HCT116 (cell line): ENCODE data around the gene PDE7B. TPM values are rescaled to one million over a fixed set of nuclear protein-coding genes. Genes with fewer than 3 reads are reported as not detected.

Experiments
- ATAC-seq: fragments of 200-7000 bp; cut with Tn5 transposase; 2 replicates; pipeline ENCODE4 v1.9.1; 2020; ENCODE audit warnings: mild to moderate bottlenecking, moderate library complexity
- BruUV-seq: library from RNA; stranded (reverse); fragments of 400-500 nt; replicated peaks from 2 replicates; lab custom pipeline; 2021; lab: Mats Ljungman, UMichigan
- CTCF ChIA-PET: fragments of 300-600 bp; sonication (Branson Sonifier 250); formaldehyde crosslinking; loops from one replicate; lab custom pipeline; 2021; ENCODE audit warnings: antibody characterized with exemption; lab: Charles Lee
- POLR2A ChIA-PET: fragments of 300-600, 350-600 bp; sonication (Branson Sonifier 250); formaldehyde crosslinking; loops from one replicate; lab custom pipeline; 2021; ENCODE audit warnings: antibody characterized with exemption; lab: Charles Lee
- RAD21 ChIA-PET, 2 experiments: fragments of 300-600 bp; sonication (Branson Sonifier 250); formaldehyde crosslinking; loops; one replicate each; lab custom pipeline; 2023; ENCODE audit warnings: low total read pairs in 2 of 2; ENCODE audit not compliant: uncharacterized antibody in 2 of 2, unreplicated experiment in 2 of 2, low non-redundant PET in 1 of 2; lab: Charles Lee
- DNase-seq: peaks from one replicate; pipeline ENCODE4 v3.0.0-alpha.2; 2010; ENCODE audit warnings: low read depth, low spot score
- H2AFZ ChIP-seq: fragments of 200-600 bp; shearing (Covaris generic), sonication (generic); 2 replicates; pipeline ENCODE4 v1.6.1; 2017; ENCODE audit warnings: low read depth, mixed run types, mixed read lengths, antibody characterized with exemption, low read length; ENCODE audit not compliant: poor library complexity, severe bottlenecking
- H3K27ac ChIP-seq: 2 replicates; pipeline ENCODE4 v1.5.1; 2012; ENCODE audit warnings: low read depth, low read length
- H3K27me3 ChIP-seq: fragments of 200-600 bp; sonication (generic); 2 replicates; pipeline ENCODE4 v1.6.1; 2016; ENCODE audit warnings: mixed run types, low read length, mixed read lengths; ENCODE audit not compliant: insufficient read depth
- H3K36me3 ChIP-seq, 2 experiments: fragments of 200-500 bp in 1 of 2; fragments of 200-600 bp in 1 of 2; sonication (Bioruptor generic) in 1 of 2; sonication (generic) in 1 of 2; 2 replicates each; pipeline versions ENCODE4 v1.5.1 to v1.6.1; 2014 to 2016; ENCODE audit warnings: low read length in 2 of 2, inconsistent platforms in 1 of 2, mixed read lengths in 1 of 2, mixed run types in 1 of 2; ENCODE audit not compliant: insufficient read depth in 2 of 2, control insufficient read depth in 1 of 2
- H3K4me1 ChIP-seq, 2 experiments: fragments of 200-600 bp in 1 of 2; sonication (generic) in 1 of 2; 2 replicates each; pipeline versions ENCODE4 v1.5.1 to v1.6.1; 2012 to 2017; ENCODE audit warnings: low read length in 2 of 2, inconsistent platforms in 1 of 2, mild to moderate bottlenecking in 1 of 2, mixed read lengths in 1 of 2, mixed run types in 1 of 2, moderate library complexity in 1 of 2; ENCODE audit not compliant: insufficient read depth in 2 of 2, control insufficient read depth in 1 of 2
- H3K4me2 ChIP-seq: fragments of 200-600 bp; sonication (generic); 2 replicates; pipeline ENCODE4 v1.6.1; 2017; ENCODE audit warnings: mixed run types, low read length, mixed read lengths
- H3K4me3 ChIP-seq, 2 experiments: fragments of 200-600 bp in 1 of 2; sonication (generic) in 1 of 2; replicated peaks in 1 of 2; 2 replicates each; pipeline ENCODE4 v1.5.1; 2011 to 2016; ENCODE audit warnings: low read length in 2 of 2, control low read depth in 1 of 2, low read depth in 1 of 2, mild to moderate bottlenecking in 1 of 2, mixed read lengths in 1 of 2, mixed run types in 1 of 2
- H3K79me2 ChIP-seq: fragments of 200-600 bp; sonication (generic); 2 replicates; pipeline ENCODE4 v1.6.1; 2017; ENCODE audit warnings: mild to moderate bottlenecking, mixed run types, low read length, moderate library complexity, mixed read lengths; ENCODE audit not compliant: insufficient read depth
- H3K9ac ChIP-seq: fragments of 200-600 bp; sonication (generic); 2 replicates; pipeline ENCODE4 v1.6.1; 2016; ENCODE audit warnings: low read length, mixed read lengths
- H3K9me2 ChIP-seq: fragments of 200-600 bp; sonication (generic), shearing (Covaris generic); 2 replicates; pipeline ENCODE4 v1.6.1; 2017; ENCODE audit warnings: mixed run types, mild to moderate bottlenecking, moderate library complexity; ENCODE audit not compliant: insufficient read depth
- H3K9me3 ChIP-seq, 2 experiments: fragments of 200-500 bp in 1 of 2; fragments of 200-600 bp in 1 of 2; sonication (Bioruptor generic) in 1 of 2; sonication (generic) in 1 of 2; 2 replicates each; pipeline ENCODE4 v1.6.1; 2014 to 2017; ENCODE audit warnings: low read length in 2 of 2, mixed read lengths in 2 of 2, inconsistent platforms in 1 of 2, low read depth in 1 of 2, mild to moderate bottlenecking in 1 of 2, mixed run types in 1 of 2, moderate library complexity in 1 of 2; ENCODE audit not compliant: control insufficient read depth in 1 of 2, insufficient read depth in 1 of 2
- H4K20me1 ChIP-seq: fragments of 200-600 bp; sonication (generic), shearing (Covaris generic); 2 replicates; pipeline ENCODE4 v1.6.1; 2017; ENCODE audit warnings: mixed run types, mild to moderate bottlenecking, moderate library complexity; ENCODE audit not compliant: insufficient read depth
- CBX3 ChIP-seq: IDR thresholded peaks from 2 replicates; pipeline ENCODE4 v1.6.1; 2012; ENCODE audit warnings: low read depth
- CEBPB ChIP-seq: IDR thresholded peaks from 2 replicates; pipeline ENCODE4 v1.6.1; 2012; ENCODE audit warnings: low read depth
- EGR1 ChIP-seq: IDR thresholded peaks from 2 replicates; pipeline ENCODE4 v1.6.1; 2012; ENCODE audit warnings: low read depth
- ELF1 ChIP-seq: IDR thresholded peaks from 2 replicates; pipeline ENCODE4 v1.6.1; 2012; ENCODE audit warnings: low read depth, borderline replicate concordance
- EZH2phosphoT487 ChIP-seq: fragments of 200-600 bp; IDR thresholded peaks from 2 replicates; pipeline ENCODE4 v1.6.1; 2018; ENCODE audit warnings: antibody characterized with exemption, borderline replicate concordance
- FOSL1 ChIP-seq: IDR thresholded peaks from 2 replicates; pipeline ENCODE4 v1.6.1; 2012; ENCODE audit warnings: low read depth
- JUND ChIP-seq: IDR thresholded peaks from 2 replicates; pipeline ENCODE4 v1.6.1; 2012
- POLR2A ChIP-seq: IDR thresholded peaks from 2 replicates; pipeline ENCODE4 v1.7.0; 2011; ENCODE audit warnings: borderline replicate concordance; ENCODE audit not compliant: insufficient read depth, insufficient read length; ENCODE audit errors: extremely low read depth
- POLR2AphosphoS5 ChIP-seq: IDR thresholded peaks from 2 replicates; pipeline ENCODE4 v1.6.1; 2011; ENCODE audit warnings: mild to moderate bottlenecking, low read depth, low read length, moderate library complexity
- RAD21 ChIP-seq: IDR thresholded peaks from 2 replicates; pipeline ENCODE4 v1.6.1; 2012; ENCODE audit warnings: low read depth, mild to moderate bottlenecking
- SIN3A ChIP-seq: IDR thresholded peaks from 2 replicates; pipeline ENCODE4 v1.6.1; 2012; ENCODE audit warnings: low read depth
- SP1 ChIP-seq: IDR thresholded peaks from 2 replicates; pipeline ENCODE4 v1.6.1; 2012; ENCODE audit warnings: low read depth
- SRF ChIP-seq: IDR thresholded peaks from 2 replicates; pipeline ENCODE4 v1.6.1; 2012; ENCODE audit warnings: low read depth
- TCF7L2 ChIP-seq: IDR thresholded peaks from 2 replicates; pipeline ENCODE4 v1.7.0; 2011; ENCODE audit warnings: borderline replicate concordance, inconsistent platforms; ENCODE audit not compliant: insufficient read depth, insufficient read length; ENCODE audit errors: extremely low read depth
- ZFX ChIP-seq: fragments of 450-650 bp; IDR thresholded peaks from 2 replicates; pipeline ENCODE4 v1.6.1; 2017
- intact Hi-C: fragments of 100-400 bp; cut with micrococcal nuclease; formaldehyde crosslinking; loops from 2 replicates; pipeline ENCODE4 v1.10.0; 2022
- total RNA-seq: library from RNA; stranded (reverse); gene quantifications from one replicate; pipeline ENCODE4 v1.2.1, GENCODE V29; 2021; ENCODE audit not compliant: unreplicated experiment
- TF ChIP-seq, protein P1 (sequence below): IDR thresholded peaks from 2 replicates; pipeline ENCODE4 v1.6.1; 2012
- TF ChIP-seq, protein P2 (sequence below), 3 experiments: fragments of 200-600 bp in 1 of 3; sonication (generic) in 1 of 3; IDR thresholded peaks in 2 of 3; conservative IDR thresholded peaks in 1 of 3; 2 replicates each; pipeline ENCODE4 v1.5.1; 2012 to 2017; ENCODE audit warnings: low read depth in 2 of 3, low read length in 2 of 3, antibody characterized with exemption in 1 of 3, borderline replicate concordance in 1 of 3, control low read depth in 1 of 3, mild to moderate bottlenecking in 1 of 3, mixed read lengths in 1 of 3, mixed run types in 1 of 3, moderate library complexity in 1 of 3; ENCODE audit not compliant: insufficient read depth in 1 of 3
- TF ChIP-seq, protein P3 (sequence below): IDR thresholded peaks from 2 replicates; pipeline ENCODE4 v1.6.1; 2012

PDE7B gene
- total RNA-seq, 1 experiment from 2014 or later = 0.61 TPM

DNA sequence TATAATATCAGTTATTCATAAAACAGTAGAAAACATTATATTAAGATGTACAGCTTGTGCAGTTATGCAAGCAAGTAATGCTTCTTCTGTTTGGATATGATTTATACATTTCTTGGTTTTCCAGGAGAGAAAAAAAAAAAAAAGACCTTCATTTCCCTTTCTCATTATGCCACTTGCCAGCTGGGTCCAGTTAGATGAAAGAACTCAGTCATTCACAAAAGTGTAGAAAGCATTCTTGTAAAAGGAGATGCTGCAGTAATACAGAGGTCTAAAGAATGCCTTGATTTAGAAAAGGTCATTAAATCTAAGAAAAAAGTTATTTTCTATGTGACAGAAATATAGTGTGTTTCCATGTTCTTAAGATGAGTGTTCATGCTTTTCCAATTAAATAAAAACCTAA is 7.4 kb downstream of the PDE7B start:
- ChIA-PET POLR2A (no interaction called here), RAD21 (no interaction called here), CTCF (no interaction called here)
- Histone ChIP-seq H3K27ac (no peak overlapping the region), H3K36me3 (no peaks in the 10 kb centered on the region), H4K20me1 (no peaks in the 10 kb centered on the region), H3K9ac (no peak overlapping the region), H3K4me1 (no peaks in the 10 kb centered on the region), H3K4me3 (no peak overlapping the region), H3K4me2 (no peak overlapping the region), H3K9me3 (no peaks in the 10 kb centered on the region), H3K79me2 (no peaks in the 10 kb centered on the region), H2AFZ (no peak overlapping the region), H3K9me2 (no peaks in the 10 kb centered on the region), H3K27me3 (no peaks in the 10 kb centered on the region)
- BruUV-seq = no TSS peak
- ATAC-seq (no peak), DNase-seq (no peak)
- intact Hi-C loops = no loop called here
- TF ChIP-seq, protein P1, sequence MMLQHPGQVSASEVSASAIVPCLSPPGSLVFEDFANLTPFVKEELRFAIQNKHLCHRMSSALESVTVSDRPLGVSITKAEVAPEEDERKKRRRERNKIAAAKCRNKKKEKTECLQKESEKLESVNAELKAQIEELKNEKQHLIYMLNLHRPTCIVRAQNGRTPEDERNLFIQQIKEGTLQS = no peak
- TF ChIP-seq SIN3A = no peak
- TF ChIP-seq, protein P2, sequence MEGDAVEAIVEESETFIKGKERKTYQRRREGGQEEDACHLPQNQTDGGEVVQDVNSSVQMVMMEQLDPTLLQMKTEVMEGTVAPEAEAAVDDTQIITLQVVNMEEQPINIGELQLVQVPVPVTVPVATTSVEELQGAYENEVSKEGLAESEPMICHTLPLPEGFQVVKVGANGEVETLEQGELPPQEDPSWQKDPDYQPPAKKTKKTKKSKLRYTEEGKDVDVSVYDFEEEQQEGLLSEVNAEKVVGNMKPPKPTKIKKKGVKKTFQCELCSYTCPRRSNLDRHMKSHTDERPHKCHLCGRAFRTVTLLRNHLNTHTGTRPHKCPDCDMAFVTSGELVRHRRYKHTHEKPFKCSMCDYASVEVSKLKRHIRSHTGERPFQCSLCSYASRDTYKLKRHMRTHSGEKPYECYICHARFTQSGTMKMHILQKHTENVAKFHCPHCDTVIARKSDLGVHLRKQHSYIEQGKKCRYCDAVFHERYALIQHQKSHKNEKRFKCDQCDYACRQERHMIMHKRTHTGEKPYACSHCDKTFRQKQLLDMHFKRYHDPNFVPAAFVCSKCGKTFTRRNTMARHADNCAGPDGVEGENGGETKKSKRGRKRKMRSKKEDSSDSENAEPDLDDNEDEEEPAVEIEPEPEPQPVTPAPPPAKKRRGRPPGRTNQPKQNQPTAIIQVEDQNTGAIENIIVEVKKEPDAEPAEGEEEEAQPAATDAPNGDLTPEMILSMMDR (IDR thresholded peaks at IDR 0.05 in 2 of 3, conservative IDR thresholded peaks at IDR 0.05 in 1 of 3; ENCODE audit: borderline replicate concordance in 1 of 3, insufficient read depth in 1 of 3, low read depth in 2 of 3, low read length in 2 of 3) = no peak
- no peak for TF ChIP-seq ZFX
- TF ChIP-seq SP1 = no peak

DNA sequence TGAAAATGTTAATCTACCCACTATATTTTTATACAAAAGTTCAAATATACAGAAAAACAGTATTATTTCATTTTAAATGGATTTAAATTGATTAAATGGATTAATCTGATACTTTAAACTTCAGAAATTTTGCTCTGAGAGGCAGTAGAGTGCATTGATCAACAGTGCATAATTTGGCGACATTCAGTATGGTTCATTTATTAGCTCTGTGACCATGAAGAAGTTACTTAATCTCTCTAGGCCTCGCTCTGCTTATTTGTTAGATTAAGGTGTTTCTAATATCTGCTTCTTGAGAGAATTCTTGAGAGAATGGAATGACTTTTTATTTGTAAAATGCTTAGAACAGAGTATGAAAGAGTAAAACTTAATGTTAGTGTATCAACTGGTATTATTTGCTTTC is 8.9 kb downstream of the PDE7B start:
- Histone ChIP-seq H3K4me3 (no peak overlapping the region), H3K27me3 (no peaks in the 10 kb centered on the region), H3K79me2 (no peaks in the 10 kb centered on the region), H4K20me1 (no peaks in the 10 kb centered on the region), H3K9me2 (no peaks in the 10 kb centered on the region), H3K36me3 (no peaks in the 10 kb centered on the region), H2AFZ (no peak overlapping the region), H3K27ac (no peak overlapping the region), H3K4me2 (no peak overlapping the region), H3K4me1 (no peaks in the 10 kb centered on the region), H3K9ac (no peak overlapping the region), H3K9me3 (no peaks in the 10 kb centered on the region)
- TF ChIP-seq SRF = no peak
- TF ChIP-seq EZH2phosphoT487 = no peak
- no peak for TF ChIP-seq POLR2AphosphoS5
- TF ChIP-seq POLR2A = no peak
- TF ChIP-seq CEBPB = no peak
- TF ChIP-seq SP1 = no peak
- TF ChIP-seq ELF1 = no peak
- TF ChIP-seq EGR1 = no peak
- no peak for TF ChIP-seq TCF7L2
- no peak for TF ChIP-seq ZFX
- TF ChIP-seq RAD21 = no peak
- TF ChIP-seq, protein P3, sequence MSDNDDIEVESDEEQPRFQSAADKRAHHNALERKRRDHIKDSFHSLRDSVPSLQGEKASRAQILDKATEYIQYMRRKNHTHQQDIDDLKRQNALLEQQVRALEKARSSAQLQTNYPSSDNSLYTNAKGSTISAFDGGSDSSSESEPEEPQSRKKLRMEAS = no peak
- no peak for TF ChIP-seq JUND
- no peak for TF ChIP-seq FOSL1
- TF ChIP-seq SIN3A = no peak
- TF ChIP-seq CBX3 = no peak
- no peak for ATAC-seq
- ChIA-PET POLR2A (no interaction called here), RAD21 (no interaction called here), CTCF (no interaction called here)
- DNase-seq = no peak
- intact Hi-C loops = no loop called here
- BruUV-seq = no TSS peak
